GM21526 (cell line): ENCODE measurements around the gene CYP27C1.

ENCODE experiments used
- ATAC-seq: cut with Tn5 transposase; IDR thresholded peaks from one replicate; pipeline ENCODE4 v1.9.1; 2021; ENCODE audit warnings: moderate library complexity; ENCODE audit not compliant: unreplicated experiment, low FRiP score

CYP27C1 gene

DNA sequence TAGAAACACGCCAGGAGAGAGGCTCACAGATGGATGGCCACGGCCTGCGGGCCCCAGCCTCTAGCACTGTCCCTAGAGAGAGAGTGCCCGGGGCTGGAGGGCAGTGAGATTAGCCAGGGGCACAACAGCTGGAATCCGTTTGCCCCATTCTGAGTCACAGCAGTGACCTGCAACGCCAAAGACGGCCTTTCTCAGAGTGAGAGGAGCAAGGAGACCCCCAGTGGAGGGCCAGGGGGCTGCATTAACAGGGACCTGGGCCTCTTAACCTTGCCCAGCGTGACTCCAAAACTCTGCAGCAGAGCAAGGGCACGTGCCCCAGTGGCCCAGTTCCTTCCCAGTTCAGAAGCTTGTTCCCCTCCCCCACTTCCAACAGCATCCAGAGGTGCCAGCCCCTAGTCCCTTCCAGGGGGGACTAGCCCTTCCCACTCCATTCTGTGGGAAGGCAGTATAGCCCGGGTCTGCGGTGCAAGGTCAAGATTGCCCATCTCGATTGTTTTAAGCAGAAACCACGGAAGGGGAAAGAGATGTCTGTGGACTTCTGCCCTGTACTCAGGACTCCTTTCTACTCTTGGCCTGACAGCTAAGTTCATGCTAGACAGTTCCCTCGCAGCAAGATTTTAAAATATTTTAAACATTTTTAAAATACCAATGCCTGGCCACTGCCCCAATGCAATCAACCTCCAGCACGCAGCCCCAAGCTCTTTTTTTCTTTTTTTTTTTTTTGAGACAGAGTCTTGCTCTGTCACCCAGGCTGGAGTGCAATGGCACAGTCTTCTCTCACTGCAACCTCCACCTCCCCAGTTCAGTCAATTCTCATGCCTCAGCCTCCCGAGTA is 62.2 kb downstream of the CYP27C1 start:
- ATAC-seq: no peak

- no peak for ATAC-seq
Observed at GRCh38 chr2:127157114-127157513, 63.0 kb downstream of the CYP27C1 start.

DNA sequence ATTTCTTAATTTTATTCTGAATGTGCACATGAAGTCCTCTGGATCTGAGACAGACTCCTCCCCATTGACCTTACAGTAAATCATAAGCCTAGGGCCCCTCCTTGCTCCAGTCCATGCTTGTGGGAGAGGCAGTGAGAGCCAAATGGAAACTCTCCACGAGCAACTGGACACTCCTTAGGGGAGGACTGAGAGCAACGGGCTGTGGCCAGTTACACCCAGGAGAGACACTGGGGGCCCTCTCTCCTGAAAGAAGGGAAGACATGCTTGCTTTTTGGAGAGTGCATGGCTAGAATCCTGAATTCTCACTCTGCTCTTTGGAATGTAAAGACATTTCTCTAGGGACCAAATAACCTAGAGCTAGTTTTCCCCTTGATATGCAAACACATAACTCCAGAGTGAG is 64.2 kb downstream of the CYP27C1 start:
- no peak for ATAC-seq

GRCh38 chr2:127155028-127155581 is 65.0 kb downstream of the CYP27C1 start:
- ATAC-seq: no peak

DNA sequence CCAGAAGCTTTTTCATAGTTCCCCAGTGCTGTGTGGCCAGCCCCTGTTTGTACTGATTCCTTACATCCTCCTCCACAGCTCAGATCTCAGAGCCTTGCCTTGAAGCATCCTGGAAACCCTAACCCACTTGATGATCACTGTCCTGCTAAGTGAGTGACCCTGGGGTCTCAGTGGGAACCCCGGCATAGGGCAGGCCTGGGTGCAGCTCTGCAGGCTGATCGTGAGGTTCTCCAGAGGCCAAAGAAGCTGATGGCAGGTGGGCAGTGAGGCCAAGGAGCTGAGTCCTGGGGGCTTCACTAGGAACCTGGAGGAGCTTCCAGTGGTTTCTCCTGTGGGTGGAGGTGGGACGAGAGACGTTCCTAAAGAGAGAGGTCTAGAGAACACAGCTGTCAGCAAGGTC is 65.7 kb downstream of the CYP27C1 start:
- no peak for ATAC-seq

GRCh38 chr2:127153691-127154158 is 66.4 kb downstream of the CYP27C1 start:
- no peak for ATAC-seq

DNA sequence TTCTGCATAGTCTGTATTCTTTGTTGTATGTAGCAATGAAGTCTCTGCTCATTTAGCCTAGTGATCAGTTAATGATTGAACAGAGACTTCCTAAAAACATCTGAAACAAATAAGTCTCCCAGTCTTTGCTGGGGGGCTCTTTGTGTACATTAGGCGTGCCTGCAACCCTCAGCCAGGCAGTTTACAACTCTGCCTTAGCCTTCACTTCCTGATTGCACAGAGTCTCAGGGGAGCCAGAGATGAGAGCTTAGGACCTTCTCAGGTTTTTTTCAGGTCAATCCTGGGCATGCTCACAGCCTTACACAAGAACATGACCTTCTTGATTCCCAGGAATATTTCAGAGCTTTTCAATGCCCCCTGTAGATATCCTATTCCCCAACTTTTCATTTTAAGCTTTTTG is 69.1 kb downstream of the CYP27C1 start:
- no peak for ATAC-seq

DNA sequence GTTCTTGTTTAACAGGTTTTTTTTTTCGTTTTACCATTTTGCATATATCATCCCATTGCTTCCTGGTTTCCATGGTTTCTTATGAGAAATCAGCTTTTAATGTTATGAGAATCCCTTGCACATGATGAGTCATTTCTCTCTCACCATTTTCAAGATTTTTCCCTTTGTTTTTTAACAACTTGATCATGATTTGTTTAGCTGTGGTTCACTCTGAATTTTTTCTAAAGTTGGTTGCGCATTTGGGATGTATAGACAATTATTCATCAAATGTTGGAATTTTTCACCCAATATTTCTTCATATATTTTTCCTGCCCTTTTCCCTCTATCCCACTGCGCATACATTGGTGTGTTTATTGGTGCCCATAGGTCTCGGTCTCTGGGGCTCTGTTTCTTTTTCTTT is 70.7 kb downstream of the CYP27C1 start:
- no peak for ATAC-seq

GRCh38 chr2:127146820-127147502 is 73.1 kb downstream of the CYP27C1 start:
- no peak for ATAC-seq

- no peak for ATAC-seq
Observed at GRCh38 chr2:127146071-127146725, 73.9 kb downstream of the CYP27C1 start.

DNA sequence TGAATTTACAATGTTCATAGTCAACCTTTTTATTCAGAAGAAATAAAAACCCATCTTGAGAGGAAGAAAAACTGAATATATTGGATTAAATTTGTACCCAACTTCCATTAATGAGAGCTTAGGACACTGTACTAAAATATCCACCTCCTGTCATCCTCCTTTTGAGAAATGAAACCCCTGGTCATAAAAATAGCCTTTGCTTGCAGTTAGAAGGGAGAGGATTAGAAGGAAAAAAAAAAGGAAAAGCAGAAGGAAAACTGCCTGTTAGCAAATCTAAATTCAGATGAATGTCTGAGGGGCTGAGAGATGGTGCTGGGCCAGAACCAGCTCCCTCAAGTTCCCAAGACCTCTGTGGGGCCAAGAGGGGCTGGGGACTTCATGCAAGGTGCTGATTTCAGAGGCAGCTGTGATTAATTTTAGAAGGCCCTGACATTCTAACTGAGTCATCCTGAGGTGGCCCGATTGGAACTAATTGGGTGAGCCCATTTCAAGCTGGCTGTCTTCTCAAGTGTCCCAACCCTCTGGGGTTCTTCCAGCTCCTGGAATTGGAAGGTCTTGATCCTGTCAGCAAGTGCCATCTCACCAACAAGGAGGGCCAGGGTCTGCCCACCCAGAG is 74.7 kb downstream of the CYP27C1 start:
- no peak for ATAC-seq

- no peak for ATAC-seq
Observed at GRCh38 chr2:127143841-127144782, 76.0 kb downstream of the CYP27C1 start.

GRCh38 chr2:127142663-127143630 is 77.2 kb downstream of the CYP27C1 start:
- no peak for ATAC-seq

DNA sequence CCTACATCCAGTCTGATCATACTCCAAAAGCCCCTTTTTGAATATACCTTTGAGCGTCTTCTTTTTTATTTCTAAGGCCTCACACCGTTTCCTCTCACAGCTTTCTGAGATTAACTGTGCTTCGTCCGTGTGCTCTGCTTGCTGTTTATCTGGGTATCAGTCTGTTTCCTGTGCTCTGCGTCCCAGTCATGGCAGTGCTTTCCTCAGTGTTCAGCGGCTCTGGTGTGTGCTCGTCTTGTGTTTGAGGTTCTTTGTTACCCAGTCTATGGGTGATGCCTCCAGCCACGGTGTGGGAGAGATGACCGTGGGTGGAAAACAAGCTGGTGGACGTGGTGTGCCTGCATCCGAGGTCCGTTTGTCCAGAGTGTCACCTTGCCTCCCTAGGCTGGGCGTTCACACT is 79.6 kb downstream of the CYP27C1 start:
- no peak for ATAC-seq

DNA sequence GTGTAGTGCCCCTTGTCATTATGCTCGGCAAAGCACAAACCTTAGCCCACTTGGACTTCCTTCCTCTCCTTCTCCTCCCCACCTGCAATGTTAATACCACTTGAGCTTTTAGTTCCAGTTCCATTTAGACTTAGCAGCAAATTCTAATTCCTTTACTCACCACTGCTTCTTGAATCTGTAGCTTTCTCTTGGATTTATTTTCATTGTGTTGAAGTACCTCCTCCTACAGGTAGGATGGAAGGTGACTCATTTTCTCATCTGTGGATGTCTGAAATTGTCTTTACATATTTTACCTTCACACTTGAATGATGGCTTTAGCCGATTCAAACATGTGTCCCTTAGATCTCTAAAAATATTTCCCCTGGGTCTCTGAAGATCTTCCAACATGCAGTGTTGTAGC is 80.3 kb downstream of the CYP27C1 start:
- ATAC-seq: no peak

DNA sequence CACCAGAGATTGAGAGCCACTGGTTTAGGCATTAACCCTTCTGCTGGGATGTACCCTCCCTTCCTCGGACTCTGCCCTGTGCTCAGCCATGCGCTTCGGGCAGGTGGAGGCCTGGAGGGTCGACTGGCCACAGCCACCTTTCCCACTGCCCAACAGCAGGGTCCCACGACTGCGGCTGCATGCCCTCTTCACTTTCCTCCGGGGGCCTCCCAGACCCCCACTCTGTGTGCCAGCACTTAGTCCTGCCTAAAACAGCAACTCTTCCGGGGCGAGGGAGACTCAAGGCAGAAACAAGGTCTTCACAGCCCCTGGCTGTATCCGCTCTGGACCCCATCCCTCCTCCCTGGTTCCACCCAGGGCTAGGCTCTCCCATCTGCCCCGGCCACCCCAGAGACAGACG is 81.8 kb downstream of the CYP27C1 start:
- no peak for ATAC-seq

- ATAC-seq: no peak
Observed at GRCh38 chr2:127137741-127138140, 82.4 kb downstream of the CYP27C1 start.

GRCh38 chr2:127137225-127137624 is 82.9 kb downstream of the CYP27C1 start:
- ATAC-seq: no peak
